Islet precursor cell (in vitro differentiated cells): Measurements from ENCODE around the gene CHCHD5.
A peak's percentile ranks its signal among the peaks of the same experiment; 100 is the strongest.
"Not testable (repeated sequence)": the region's sequence is repeated elsewhere in the genome, so short reads cannot be mapped to it uniquely, and the experiment has no call there.

Source experiments
- DNase-seq: peaks from one replicate; pipeline ENCODE4 v3.0.0-alpha.2; 2018

CHCHD5 gene

GRCh38 chr2:112584134-112584890, at the start of gene CHCHD5:
CHCHD5 (plus strand) TSS chr2:112584609; CDS start chr2:112584648, 39 bp downstream.
- peak; percentile 96 for DNase-seq

GRCh38 chr2:112534826-112535225, 49.6 kb upstream of the CHCHD5 start:
- no peak for DNase-seq

GRCh38 chr2:112536665-112537064, 47.7 kb upstream of the CHCHD5 start:
- not testable (repeated sequence) for DNase-seq

- no peak for DNase-seq
Measured at GRCh38 chr2:112539306-112539705, 45.1 kb upstream of the CHCHD5 start.

- no peak for DNase-seq
Measured at GRCh38 chr2:112540906-112541305, 43.5 kb upstream of the CHCHD5 start.

- peak; percentile 90 for DNase-seq
Measured at GRCh38 chr2:112541315-112542122, 42.9 kb upstream of the CHCHD5 start.

GRCh38 chr2:112542123-112542983, 42.1 kb upstream of the CHCHD5 start, which contains the start of gene POLR1B:
POLR1B (plus strand) TSS chr2:112542465; CDS start chr2:112542495, 30 bp downstream.
- DNase-seq, result peak; percentile 93

- DNase-seq, result no peak
Measured at GRCh38 chr2:112542984-112543661, 41.3 kb upstream of the CHCHD5 start.

GRCh38 chr2:112547333-112547732, 37.1 kb upstream of the CHCHD5 start:
- DNase-seq, result no peak

GRCh38 chr2:112548980-112549379, 35.4 kb upstream of the CHCHD5 start:
- no peak for DNase-seq

GRCh38 chr2:112566104-112566503, 18.3 kb upstream of the CHCHD5 start:
- DNase-seq, result no peak

GRCh38 chr2:112566508-112566907, 17.9 kb upstream of the CHCHD5 start:
- DNase-seq, result not testable (repeated sequence)

- DNase-seq, result no peak
Measured at GRCh38 chr2:112572005-112572404, 12.4 kb upstream of the CHCHD5 start.

- DNase-seq, result peak; percentile 43
Measured at GRCh38 chr2:112577756-112578155, 6.7 kb upstream of the CHCHD5 start.

- DNase-seq, result no peak
Measured at GRCh38 chr2:112579241-112579640, 5.2 kb upstream of the CHCHD5 start.

GRCh38 chr2:112580084-112580483, 4.3 kb upstream of the CHCHD5 start:
- DNase-seq, result peak; percentile 15

GRCh38 chr2:112582314-112582746, 2.1 kb upstream of the CHCHD5 start:
- no peak for DNase-seq

GRCh38 chr2:112583497-112584133, 794 bp upstream of the CHCHD5 start:
- DNase-seq, result no peak

GRCh38 chr2:112584891-112585250, 462 bp downstream of the CHCHD5 start:
- no peak for DNase-seq

- no peak for DNase-seq
Measured at GRCh38 chr2:112585400-112585799, 991 bp downstream of the CHCHD5 start.

- no peak for DNase-seq
Measured at GRCh38 chr2:112585873-112586464, 1.6 kb downstream of the CHCHD5 start.
